B cell (primary cell): Measurements from ENCODE around the gene RASA2. TPM values are rescaled to one million over a fixed set of nuclear protein-coding genes. Genes with fewer than 3 reads are reported as not detected.

Experiments
- ATAC-seq: fragments of 200-7000 bp; cut with Tn5 transposase; one replicate; pipeline ENCODE4 v1.10.0; 2021; ENCODE audit warnings: low read depth, mild to moderate bottlenecking, moderate number of reproducible peaks, moderate library complexity
- CTCF ChIA-PET: fragments of 350-600 bp; sonication (Branson Sonifier 250); formaldehyde crosslinking; loops from one replicate; lab custom pipeline; 2021; ENCODE audit warnings: antibody characterized with exemption, inconsistent platforms; lab: Charles Lee
- POLR2A ChIA-PET: fragments of 350-600 bp; sonication (Branson Sonifier 250); formaldehyde crosslinking; loops from one replicate; lab custom pipeline; 2021; ENCODE audit warnings: antibody characterized with exemption; lab: Charles Lee
- DNase-seq: peaks from one replicate; pipeline ENCODE4 v3.0.0; 2013
- H2AFZ ChIP-seq: 2 replicates; pipeline ENCODE4 v1.6.1; 2012; ENCODE audit warnings: mild to moderate bottlenecking, low read depth, low read length; ENCODE audit not compliant: insufficient read depth, poor library complexity, severe bottlenecking
- H3K27ac ChIP-seq, 2 donors: 1 replicate in 1 of 2; 2 replicates in 1 of 2; pipeline ENCODE4 v1.5.1; 2012 to 2013; ENCODE audit warnings: low read length in 2 of 2, mild to moderate bottlenecking in 2 of 2, moderate library complexity in 1 of 2
- H3K27me3 ChIP-seq, 4 experiments: fragments of 200-600 bp in 1 of 4; sonication (generic) in 1 of 4; replicated peaks in 1 of 4; 1 replicate in 2 of 4; 2 replicates in 2 of 4; pipeline versions ENCODE4 v1.6.1 to v1.7.0; 2013 to 2016; ENCODE audit warnings: low read length in 3 of 4, mild to moderate bottlenecking in 2 of 4, mixed read lengths in 1 of 4, moderate library complexity in 1 of 4; ENCODE audit not compliant: insufficient read depth in 4 of 4, control insufficient read depth in 3 of 4; ENCODE audit errors: control extremely low read depth in 1 of 4
- H3K36me3 ChIP-seq, 2 experiments: replicated peaks in 1 of 2; 1 replicate in 1 of 2; 2 replicates in 1 of 2; pipeline versions ENCODE4 v1.6.1 to v1.7.1; 2013; ENCODE audit warnings: low read length in 1 of 2; ENCODE audit not compliant: insufficient read depth in 2 of 2, control insufficient read depth in 1 of 2; ENCODE audit errors: control extremely low read depth in 1 of 2, extremely low read depth in 1 of 2
- H3K4me1 ChIP-seq, 2 donors: fragments of 200-600 bp in 1 of 2; sonication (generic) in 1 of 2; 1 replicate in 1 of 2; 2 replicates in 1 of 2; pipeline versions ENCODE4 v1.5.1 to v1.6.1; 2013 to 2017; ENCODE audit warnings: low read length in 2 of 2; ENCODE audit not compliant: control insufficient read depth in 2 of 2, insufficient read depth in 2 of 2
- H3K4me2 ChIP-seq: replicated peaks from 2 replicates; pipeline ENCODE3; 2012; ENCODE audit warnings: mild to moderate bottlenecking, low read depth, low read length; ENCODE audit not compliant: poor library complexity, severe bottlenecking
- H3K4me3 ChIP-seq, 5 experiments: fragments of 200-600 bp in 1 of 5; sonication (generic) in 1 of 5; 1 replicate in 3 of 5; 2 replicates in 2 of 5; pipeline versions ENCODE4 v1.5.1 to v1.7.0; 2011 to 2016; ENCODE audit warnings: low read length in 4 of 5, mild to moderate bottlenecking in 4 of 5, low read depth in 2 of 5, control low read depth in 1 of 5, moderate library complexity in 1 of 5; ENCODE audit not compliant: insufficient read depth in 1 of 5; ENCODE audit errors: control extremely low read depth in 1 of 5, extremely low read depth in 1 of 5
- H3K79me2 ChIP-seq: fragments of 200-600 bp; sonication (generic); one replicate; pipeline ENCODE4 v1.6.0; 2016; ENCODE audit warnings: low read length; ENCODE audit not compliant: control insufficient read depth, insufficient read depth
- H3K9ac ChIP-seq: fragments of 200-600 bp; sonication (generic); 2 replicates; pipeline ENCODE4 v1.6.1; 2017; ENCODE audit warnings: mild to moderate bottlenecking, low read length, moderate library complexity
- H3K9me3 ChIP-seq, 3 donors: one replicate each; pipeline versions ENCODE4 v1.6.1 to v1.7.1; 2013; ENCODE audit warnings: low read length in 2 of 3; ENCODE audit not compliant: control insufficient read depth in 2 of 3, insufficient read depth in 1 of 3; ENCODE audit errors: control extremely low read depth in 1 of 3
- H4K20me1 ChIP-seq: 2 replicates; pipeline ENCODE4 v1.6.0; 2012; ENCODE audit warnings: mild to moderate bottlenecking, low read length; ENCODE audit not compliant: insufficient read depth, control insufficient read depth, poor library complexity, severe bottlenecking
- H3K27ac Mint-ChIP-seq: one replicate; pipeline ENCODE4 v1.8.0; 2021; ENCODE audit warnings: mixed read lengths
- H3K27me3 Mint-ChIP-seq: one replicate; pipeline ENCODE4 v1.8.0; 2021; ENCODE audit warnings: mixed read lengths
- H3K4me1 Mint-ChIP-seq: one replicate; pipeline ENCODE4 v1.8.0; 2021; ENCODE audit warnings: mixed read lengths
- H3K4me3 Mint-ChIP-seq: one replicate; pipeline ENCODE4 v1.8.0; 2021; ENCODE audit warnings: mixed read lengths
- H3K9me3 Mint-ChIP-seq: one replicate; pipeline ENCODE4 v1.8.0; 2022; ENCODE audit warnings: mixed read lengths; ENCODE audit not compliant: insufficient read depth
- CTCF ChIP-seq: fragments of 200-600 bp; IDR thresholded peaks from one replicate; pipeline ENCODE4 v1.8.0; 2022; ENCODE audit warnings: antibody characterized with exemption, mild to moderate bottlenecking
- EZH2 ChIP-seq: IDR thresholded peaks from 2 replicates; pipeline ENCODE4 v1.6.1; 2012; ENCODE audit warnings: borderline replicate concordance, low read depth, mild to moderate bottlenecking, moderate library complexity, low read length; ENCODE audit not compliant: insufficient read depth, poor library complexity, severe bottlenecking
- WGBS: methylation state at CpG from one replicate; pipeline ENCODE4 v1.1.5; 2013; ENCODE audit warnings: missing lambda C conversion rate; ENCODE audit not compliant: insufficient coverage; 5-methylcytosine and 5-hydroxymethylcytosine counted together
- intact Hi-C: fragments of 100-400 bp; cut with micrococcal nuclease; formaldehyde crosslinking; loops from one replicate; pipeline ENCODE4 v1.10.0; 2022
- polyA plus RNA-seq: library from polyadenylated mRNA; depleted of rRNA; stranded (reverse); fragments of >200 nt; gene quantifications from 2 replicates; pipeline ENCODE4 v1.2.3, GENCODE V29; 2012
- total RNA-seq, 2 donors: library from RNA; stranded (reverse); fragments of 120-200 nt in 1 of 2; gene quantifications; 1 replicate in 1 of 2; 2 replicates in 1 of 2; pipeline versions ENCODE4 v1.2.3 to v1.2.4, GENCODE V29; 2013 to 2022

The RASA2 gene
- total and polyA plus RNA-seq, 2 donors (not counting 1 experiment from before 2014, with no cell fraction given) = 12.3 to 47.7 TPM

- no peak overlapping the region for H2AFZ ChIP-seq
- DNase-seq (no peak), ATAC-seq (no peak)
- peaks cover 4% of the 10 kb centered on the region for H4K20me1 ChIP-seq
- peaks cover 5 to 8% (median 7%) of the 10 kb centered on the region in 3 donors for H3K9me3 ChIP-seq
- H3K4me1 Mint-ChIP-seq = peaks cover 22% of the 10 kb centered on the region
- peaks cover 11 to 47% of the 10 kb centered on the region in 2 experiments for H3K36me3 ChIP-seq
- no peak for TF ChIP-seq CTCF
- TF ChIP-seq EZH2 = no peak
- ChIA-PET POLR2A (no interaction called here), CTCF (interaction anchor here (0.5 to 1.1 kb wide), 2 partner anchors 82 to 130 kb away, joined by 3 to 4 read pairs; no protein-coding TSS in a partner anchor)
- no peaks in the 10 kb centered on the region for H3K27me3 ChIP-seq
- no peak overlapping the region for H3K4me2 ChIP-seq
- no CpG with 5 or more reads among the region's 2 CpGs for WGBS
- H3K27ac Mint-ChIP-seq = no peak overlapping the region
- no peak overlapping the region for H3K9ac ChIP-seq
- no peaks in the 10 kb centered on the region for H3K9me3 Mint-ChIP-seq
- H3K27me3 Mint-ChIP-seq = no peaks in the 10 kb centered on the region
- intact Hi-C loops = no loop called here
- no peak overlapping the region for H3K27ac ChIP-seq
- no peak overlapping the region for H3K4me3 Mint-ChIP-seq
- H3K4me1 ChIP-seq = peaks cover 2 to 4% of the 10 kb centered on the region in 2 donors
- H3K79me2 ChIP-seq = peaks cover 38% of the 10 kb centered on the region
- no peak overlapping the region for H3K4me3 ChIP-seq
Measured at GRCh38 chr3:141542202-141542969, 55.6 kb downstream of the RASA2 start.

- TF ChIP-seq EZH2 (no peak), CTCF (no peak)
- peaks cover 22% of the 10 kb centered on the region for H3K4me1 Mint-ChIP-seq
- DNase-seq = no peak
- Histone ChIP-seq H3K4me3 (no peak overlapping the region), H3K27ac (no peak overlapping the region), H3K4me2 (no peak overlapping the region), H3K4me1 (peaks cover 2 to 4% of the 10 kb centered on the region in 2 donors), H3K79me2 (peaks cover 44% of the 10 kb centered on the region), H2AFZ (no peak overlapping the region), H3K27me3 (no peaks in the 10 kb centered on the region), H3K36me3 (peaks cover 14 to 48% of the 10 kb centered on the region in 2 experiments), H3K9ac (no peak overlapping the region), H4K20me1 (peaks cover 8% of the 10 kb centered on the region), H3K9me3 (peaks cover 5 to 8% (median 7%) of the 10 kb centered on the region in 3 donors)
- no peaks in the 10 kb centered on the region for H3K27me3 Mint-ChIP-seq
- ChIA-PET CTCF (interaction anchor here (1.1 kb wide), 1 partner anchor 82 kb away, joined by 3 read pairs; no protein-coding TSS in a partner anchor), POLR2A (no interaction called here)
- intact Hi-C loops = no loop called here
- H3K27ac Mint-ChIP-seq = no peak overlapping the region
- ATAC-seq = no peak
- no peaks in the 10 kb centered on the region for H3K9me3 Mint-ChIP-seq
- no peak overlapping the region for H3K4me3 Mint-ChIP-seq
Measured at GRCh38 chr3:141542989-141543388, 56.2 kb downstream of the RASA2 start.
